Caki2 (cell line): Measurements from ENCODE around the gene PPP2R5E. TPM values are rescaled to one million over a fixed set of nuclear protein-coding genes. Genes with fewer than 3 reads are reported as not detected.

Experiments
- DNase-seq: peaks from one replicate; pipeline ENCODE4 v3.0.0-alpha.2; 2015; ENCODE audit warnings: low read depth
- in situ Hi-C: cut with HindIII; loops from 2 replicates; pipeline ENCODE4 v1.10.0; 2016; ENCODE audit warnings: low sequenced_read_pairs, low pct_unique_long_range_greater_than_20kb, mixed read lengths
- total RNA-seq: library from RNA; depleted of rRNA; stranded (reverse); fragments of >200 nt; shearing (Covaris generic); gene quantifications from 2 replicates; pipeline ENCODE4 v1.2.3, GENCODE V29; 2014; ENCODE audit warnings: low replicate concordance

The PPP2R5E gene
- total RNA-seq, 1 experiment from 2014 or later, result 5.8 TPM

DNA sequence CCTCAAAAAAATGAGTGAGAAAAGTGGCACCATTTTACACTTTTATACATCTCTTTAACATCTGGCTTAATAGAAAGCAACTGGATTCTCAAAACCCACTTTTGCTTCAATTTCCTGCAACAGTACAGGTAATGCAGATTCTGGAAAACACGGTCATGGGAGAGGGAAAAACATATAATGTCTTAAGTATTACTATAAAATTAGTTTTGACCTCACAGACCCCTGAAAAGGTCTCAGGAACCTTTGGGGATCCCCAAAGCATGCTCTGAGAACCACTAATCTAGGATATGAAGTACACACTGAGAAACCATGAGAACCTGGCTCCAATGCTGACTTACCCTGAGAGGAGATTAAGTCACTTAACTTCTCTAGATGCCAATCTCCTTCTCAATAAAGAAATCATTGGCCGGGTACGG lies 64.7 kb downstream of the PPP2R5E start:
- in situ Hi-C loops, result no loop called here
- DNase-seq, result no peak

DNA sequence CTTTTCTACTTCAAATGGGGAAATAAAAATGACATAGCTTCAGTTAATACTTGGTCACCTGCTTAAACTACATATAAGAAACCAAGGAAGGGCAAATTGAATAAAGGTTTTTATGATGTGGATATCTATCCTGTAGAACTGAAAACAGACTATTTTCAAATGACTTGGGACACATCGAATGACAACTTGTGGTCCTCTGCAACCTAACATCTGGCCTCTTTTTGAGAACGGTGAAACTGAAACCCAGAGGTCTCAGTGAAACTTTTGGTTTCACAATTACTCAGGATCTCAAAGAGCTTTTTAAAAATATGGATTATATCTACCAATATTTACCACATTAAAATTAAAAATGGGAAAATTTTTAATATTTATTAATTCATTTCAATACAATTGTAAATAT lies 65.2 kb downstream of the PPP2R5E start:
- no peak for DNase-seq
- in situ Hi-C loops, result no loop called here

DNA sequence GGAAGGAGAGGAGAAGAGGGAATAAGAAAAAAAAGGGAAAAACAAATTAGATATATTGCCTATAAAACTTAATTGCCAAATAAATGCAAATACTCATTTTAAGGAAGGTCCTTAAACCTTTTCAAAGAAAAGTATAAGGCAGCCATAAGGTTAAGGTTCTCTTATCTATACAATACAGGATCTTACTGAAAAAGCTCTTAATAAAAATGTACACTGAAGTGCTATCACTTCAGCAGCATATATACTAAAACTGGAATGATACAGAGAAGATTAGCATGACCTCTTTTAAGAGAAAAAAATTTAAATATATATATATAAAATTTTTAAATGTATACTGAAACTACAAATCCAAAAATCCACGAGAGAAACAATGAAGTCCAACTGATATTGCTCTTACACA lies 65.6 kb downstream of the PPP2R5E start:
- in situ Hi-C loops, result no loop called here

DNA sequence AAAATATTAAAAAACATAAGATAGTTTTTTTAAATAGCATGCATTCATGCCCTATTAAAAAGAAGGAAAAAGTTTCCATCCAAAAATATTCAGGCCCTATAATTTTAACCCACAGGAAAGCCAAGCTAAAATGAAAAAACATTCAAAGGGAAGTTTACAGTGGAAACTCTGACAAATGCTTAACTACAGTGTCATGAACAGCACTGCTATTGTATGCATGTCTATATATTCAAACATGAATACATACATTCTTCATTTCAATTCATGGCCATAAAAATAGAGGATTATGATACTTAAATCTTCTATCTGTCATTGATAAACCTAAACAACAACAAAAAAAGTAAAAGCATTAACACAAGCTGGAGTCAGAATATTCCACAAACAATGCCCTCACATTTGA lies 67.4 kb downstream of the PPP2R5E start:
- DNase-seq, result no peak
- in situ Hi-C loops, result no loop called here

More for the DNA sequence above, 65.6 kb downstream of the PPP2R5E start:
- DNase-seq, result no peak

DNA sequence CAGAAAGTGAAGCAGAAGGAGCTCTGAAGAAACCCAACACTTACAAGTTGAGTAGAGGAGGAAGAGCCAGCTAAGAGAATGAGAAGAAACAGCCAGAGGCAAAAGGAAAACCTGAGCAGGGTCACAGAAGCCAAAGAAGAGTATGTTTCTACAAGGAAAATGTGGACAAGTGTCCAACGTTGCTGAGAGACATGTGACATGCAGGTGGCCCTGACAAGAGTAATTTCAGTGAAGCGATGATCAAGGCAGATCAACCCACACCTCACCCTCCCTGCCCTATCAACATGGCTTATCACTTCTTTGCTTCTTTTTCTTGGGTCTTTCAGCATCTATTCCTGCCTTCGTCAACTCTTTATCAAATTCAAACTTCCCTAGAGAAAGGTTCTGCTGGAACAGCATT lies 68.3 kb downstream of the PPP2R5E start:
- DNase-seq, result no peak
- in situ Hi-C loops, result no loop called here

DNA sequence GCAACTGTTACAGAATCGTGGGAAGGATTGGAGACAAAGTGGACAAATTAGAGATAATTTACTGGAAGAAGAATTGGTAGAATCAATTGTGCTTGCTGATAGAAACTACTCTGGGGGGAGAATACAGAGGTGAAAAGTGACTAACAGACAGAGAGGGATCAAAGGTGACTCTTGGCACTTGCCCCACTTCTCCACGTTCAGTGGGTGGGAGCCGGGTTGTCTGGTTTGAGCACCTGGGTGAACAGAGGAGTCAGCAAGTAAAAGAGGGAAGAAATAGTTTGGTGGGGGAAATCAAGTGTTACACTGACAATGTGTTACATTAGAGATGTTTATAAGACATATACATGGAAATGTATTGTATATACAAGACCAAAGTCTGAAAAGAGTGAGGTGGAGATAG lies 69.1 kb downstream of the PPP2R5E start:
- DNase-seq, result no peak
- in situ Hi-C loops, result no loop called here

DNA sequence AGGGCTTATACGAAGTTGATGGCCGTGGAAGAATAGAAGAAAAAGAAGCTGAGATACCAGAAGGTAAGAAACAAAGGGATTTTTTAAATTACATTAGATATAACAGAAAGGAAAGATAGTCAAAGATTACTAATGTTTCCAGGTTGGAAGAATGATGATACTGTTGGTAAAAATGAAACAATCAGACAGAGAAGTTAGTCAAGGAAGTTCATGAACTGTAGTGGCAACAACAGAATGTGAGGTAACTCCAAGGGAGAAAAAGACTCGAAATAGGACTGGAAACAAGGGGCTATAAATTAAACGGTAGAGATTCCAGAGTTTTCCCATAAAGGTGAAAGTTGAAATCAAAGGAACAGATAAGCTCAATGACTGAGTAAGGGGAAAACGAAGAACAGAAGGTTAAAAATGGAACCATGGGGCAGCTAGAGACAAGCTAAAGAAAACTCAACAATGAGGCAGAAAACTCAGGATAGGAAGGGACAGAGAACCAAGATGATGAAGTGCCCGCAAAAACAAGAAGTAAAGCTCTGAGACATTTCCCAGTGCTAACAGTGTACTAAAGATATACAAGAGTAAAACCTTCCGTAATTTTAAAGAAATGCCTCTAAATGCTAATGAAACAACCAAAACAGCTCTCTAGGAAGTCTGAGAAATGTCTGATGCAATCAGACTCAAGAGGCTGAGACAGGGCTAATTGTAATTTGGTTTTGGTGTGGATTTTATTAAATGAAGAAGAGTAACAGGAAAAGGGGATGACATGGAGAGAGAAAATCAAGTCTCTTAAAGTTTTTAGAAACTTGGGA lies 70.0 kb downstream of the PPP2R5E start:
- in situ Hi-C loops, result no loop called here
- no peak for DNase-seq

DNA sequence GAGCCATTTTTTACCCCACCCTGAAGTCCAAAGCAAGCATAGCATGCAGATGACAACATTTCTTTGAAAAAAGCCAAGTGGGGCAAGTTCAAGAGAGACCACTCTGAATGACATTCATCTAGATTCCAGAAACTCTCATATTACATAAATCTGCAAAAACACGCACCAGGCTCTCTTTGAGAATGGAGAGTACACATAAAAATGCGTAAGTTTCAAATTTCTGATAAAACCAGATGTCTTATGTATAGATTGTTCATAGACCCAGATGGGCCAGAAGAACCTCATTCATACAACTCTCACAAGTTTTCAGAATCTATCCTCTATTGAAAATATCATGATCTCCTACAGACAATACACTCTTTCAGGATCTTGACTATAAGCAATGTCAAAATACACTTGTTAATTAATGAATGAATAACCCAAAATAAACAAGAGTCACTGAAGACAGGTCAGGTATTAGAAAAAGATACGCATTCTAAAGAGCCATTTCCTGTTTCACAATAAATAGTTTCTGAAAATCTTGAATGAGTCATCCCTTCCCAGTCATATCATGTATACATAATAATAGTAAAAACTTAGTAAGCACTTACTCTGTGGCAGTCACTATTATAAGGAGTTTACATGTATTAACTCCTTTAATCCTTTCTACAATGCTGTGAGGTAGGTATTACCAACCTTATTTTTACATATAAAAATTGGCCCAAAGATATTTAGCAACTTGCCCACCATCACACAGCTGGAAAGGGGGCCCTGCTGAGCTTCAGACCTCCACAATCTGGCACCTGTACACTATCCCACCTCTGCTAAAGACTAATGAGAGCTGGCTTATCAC lies 72.0 kb downstream of the PPP2R5E start:
- peak; percentile 31 for DNase-seq
- in situ Hi-C loops, result no loop called here

DNA sequence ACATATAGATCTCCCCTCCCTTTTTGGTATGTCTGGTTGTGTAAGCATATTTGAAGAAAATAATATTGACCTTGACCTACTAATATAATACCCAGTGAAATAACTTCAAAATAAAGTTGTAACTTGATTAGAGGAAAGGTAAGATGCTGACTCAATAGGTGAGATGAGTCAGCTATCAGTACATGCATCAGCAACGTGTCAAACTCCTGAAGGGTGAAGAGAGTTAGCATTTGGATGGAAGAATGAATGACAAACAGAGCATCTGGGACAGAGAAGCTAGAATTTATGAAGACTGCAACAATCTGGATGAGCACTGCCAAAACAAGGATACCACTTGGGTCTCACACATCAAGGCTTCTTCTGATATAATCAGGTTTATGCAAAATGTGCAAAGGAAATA lies 74.9 kb downstream of the PPP2R5E start:
- DNase-seq, result peak; percentile 27
- in situ Hi-C loops, result no loop called here

DNA sequence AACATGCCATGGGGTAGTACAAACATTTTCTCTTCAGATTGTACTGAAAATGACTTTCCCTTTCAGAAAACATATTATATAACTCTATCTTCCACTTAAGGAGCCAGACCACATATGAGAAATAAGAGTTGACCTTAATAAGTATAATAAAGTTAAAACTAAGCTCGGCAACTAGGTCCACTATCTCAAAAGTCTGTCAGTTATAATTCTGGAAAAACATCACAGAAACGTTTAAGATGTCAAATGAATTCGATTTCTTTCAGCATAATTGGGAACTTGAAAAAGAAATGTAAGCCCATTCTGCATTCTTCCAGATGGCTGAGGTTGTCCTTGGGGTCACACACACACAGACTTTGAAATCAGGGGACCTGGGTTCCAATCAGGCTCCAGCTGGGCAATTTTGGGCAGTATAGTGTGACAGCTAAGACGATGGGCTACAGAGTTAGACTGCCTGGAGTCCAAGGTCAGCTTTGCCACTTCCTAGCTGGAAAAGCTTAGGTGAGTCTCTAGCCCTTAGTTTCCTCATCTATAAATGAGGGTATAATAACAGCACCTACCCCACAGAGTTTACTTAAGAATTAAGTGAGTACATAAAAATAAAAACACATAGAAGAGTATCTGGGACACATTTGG lies 75.6 kb downstream of the PPP2R5E start:
- DNase-seq, result no peak
- in situ Hi-C loops, result no loop called here

DNA sequence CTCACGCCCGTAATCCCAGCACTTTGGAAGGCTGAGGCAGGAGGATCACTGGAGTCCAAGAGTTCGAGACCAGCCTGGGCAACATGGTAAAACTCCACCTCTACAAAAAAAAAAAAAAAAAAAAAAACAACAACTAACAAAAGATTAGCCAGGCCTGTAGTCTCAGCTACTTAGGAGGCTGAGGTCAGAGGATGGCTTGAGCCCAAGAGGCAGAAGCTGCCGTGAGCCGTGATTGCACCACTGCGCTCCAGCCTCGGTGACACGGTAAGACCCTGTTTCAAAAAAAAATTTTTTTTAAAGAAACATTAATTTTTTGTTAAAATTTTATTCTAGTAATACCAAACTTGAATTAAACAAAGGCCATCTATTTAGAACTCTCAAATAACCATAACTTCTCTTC lies 77.8 kb downstream of the PPP2R5E start:
- in situ Hi-C loops, result no loop called here
- DNase-seq, result no peak

DNA sequence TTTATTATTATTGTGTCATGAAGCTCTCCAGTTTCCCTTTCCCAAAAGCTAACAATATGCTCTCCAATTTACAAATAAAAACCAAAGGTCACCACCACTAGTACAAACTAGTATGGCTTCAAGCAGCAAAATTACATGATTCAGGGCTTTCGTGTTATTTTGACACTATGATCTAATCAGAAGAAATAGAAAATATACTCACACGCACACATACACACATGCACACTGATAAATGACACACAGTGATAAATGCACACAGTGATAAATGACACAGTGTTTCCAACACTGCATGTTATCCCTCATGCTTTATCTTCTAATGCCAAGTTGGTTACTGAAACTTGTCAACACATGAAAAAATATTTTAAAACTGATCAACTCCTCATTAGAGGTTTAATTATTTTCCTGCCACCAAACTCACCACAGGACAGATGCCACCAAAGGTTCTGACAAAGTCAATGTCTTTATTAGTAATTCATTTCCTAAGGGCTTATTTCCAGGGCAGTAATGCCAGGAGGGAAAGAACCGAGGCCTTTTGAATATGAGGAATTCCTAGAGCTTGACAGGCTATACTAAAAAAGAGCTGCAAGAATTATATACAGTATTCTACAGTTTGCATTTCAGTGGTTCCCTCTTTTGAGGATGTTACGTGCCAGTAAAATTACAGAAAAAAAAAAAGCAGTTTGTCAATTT lies 82.4 kb downstream of the PPP2R5E start:
- DNase-seq, result no peak
- in situ Hi-C loops, result no loop called here

DNA sequence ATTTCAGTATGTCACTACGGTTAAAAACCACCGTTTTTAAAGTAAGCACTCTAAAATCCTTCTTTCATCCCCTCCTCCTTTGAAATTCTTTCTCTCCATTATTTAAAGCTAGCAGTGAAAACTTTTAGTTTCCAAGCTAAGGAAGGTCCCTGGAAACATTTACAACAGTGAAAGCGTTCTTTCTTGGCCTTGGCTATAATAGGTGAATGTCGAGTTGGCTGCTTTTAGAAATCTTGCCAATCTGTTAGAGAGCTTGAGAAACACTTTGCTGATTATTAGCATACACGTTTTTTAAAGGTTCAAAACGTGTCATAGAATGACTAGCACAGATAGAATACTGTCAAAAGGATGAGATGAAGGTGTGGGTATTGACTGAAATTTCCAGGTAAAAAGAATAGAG lies 83.4 kb downstream of the PPP2R5E start:
- in situ Hi-C loops, result no loop called here
- no peak for DNase-seq

DNA sequence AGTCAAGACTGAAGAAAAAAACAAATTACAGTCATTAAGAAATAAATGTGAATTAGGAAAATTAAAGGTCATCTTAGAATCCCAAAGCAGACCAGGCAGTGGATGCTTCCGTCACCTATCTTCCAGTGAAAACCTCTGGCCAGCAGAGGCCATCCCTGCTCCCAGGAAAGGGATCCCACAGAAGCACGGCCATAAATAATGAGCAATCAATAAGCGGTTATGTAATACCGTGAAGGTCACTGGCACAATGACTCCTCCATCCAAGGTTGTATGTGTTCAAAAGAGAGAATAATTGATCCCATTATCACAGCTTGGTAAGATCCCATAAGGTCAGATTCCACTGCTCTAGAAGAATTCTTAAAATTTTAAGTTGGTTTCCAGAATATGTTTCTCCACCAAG lies 85.7 kb downstream of the PPP2R5E start:
- in situ Hi-C loops, result no loop called here
- DNase-seq, result no peak

DNA sequence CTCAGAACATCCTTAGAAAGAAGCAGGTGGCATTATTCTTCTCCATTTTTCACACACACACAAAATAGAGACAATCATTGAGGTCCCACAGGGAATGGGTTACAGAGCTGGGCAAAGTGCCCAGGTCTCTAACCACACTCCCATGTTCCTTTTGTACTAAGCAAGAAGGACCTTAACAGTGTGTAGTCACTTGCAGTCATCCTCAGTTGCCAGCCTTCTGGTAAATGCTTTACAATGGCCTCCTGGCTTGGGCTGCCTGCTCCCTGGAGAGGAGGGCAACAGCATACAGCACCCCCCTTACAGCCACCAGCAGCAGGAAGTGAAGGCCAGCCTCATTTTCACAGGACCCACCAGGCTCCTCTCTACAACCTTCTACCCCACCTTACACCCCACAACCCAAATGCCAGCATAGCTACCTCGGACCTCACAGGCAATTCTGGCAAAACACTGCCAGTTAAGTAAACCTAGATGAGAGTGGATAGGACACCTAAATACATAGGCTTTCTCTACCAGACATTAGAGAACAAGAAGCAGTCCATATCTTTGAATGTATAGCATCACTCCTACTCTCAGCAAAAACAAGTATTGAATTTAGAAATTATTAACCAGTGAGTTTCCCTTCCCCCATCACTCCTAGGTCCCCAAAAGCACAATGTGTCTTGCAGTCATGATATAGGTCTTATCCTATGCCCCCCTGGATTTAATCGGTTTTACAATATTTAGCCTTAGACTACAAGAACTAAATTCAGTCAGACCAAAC lies 88.1 kb downstream of the PPP2R5E start:
- no peak for DNase-seq
- in situ Hi-C loops, result no loop called here

DNA sequence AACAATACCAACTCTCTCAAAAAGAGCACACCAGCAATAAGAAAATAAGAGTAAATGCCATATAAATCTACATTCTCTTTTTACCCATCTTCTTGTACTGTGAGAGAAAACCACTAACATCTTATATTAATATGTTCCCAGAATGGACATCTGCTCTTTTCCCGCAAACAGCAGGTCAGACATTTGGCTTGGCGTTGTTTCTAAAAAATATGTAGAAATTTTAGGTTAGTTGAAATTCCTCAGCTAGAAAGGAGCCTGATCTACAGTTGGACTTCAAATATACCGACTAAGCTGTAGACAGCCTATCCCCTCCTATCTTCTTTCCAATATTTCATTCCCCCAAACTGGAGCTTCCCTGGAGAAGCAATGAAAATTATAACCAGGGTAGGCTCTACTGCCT lies 88.7 kb downstream of the PPP2R5E start:
- in situ Hi-C loops, result no loop called here
- no peak for DNase-seq

DNA sequence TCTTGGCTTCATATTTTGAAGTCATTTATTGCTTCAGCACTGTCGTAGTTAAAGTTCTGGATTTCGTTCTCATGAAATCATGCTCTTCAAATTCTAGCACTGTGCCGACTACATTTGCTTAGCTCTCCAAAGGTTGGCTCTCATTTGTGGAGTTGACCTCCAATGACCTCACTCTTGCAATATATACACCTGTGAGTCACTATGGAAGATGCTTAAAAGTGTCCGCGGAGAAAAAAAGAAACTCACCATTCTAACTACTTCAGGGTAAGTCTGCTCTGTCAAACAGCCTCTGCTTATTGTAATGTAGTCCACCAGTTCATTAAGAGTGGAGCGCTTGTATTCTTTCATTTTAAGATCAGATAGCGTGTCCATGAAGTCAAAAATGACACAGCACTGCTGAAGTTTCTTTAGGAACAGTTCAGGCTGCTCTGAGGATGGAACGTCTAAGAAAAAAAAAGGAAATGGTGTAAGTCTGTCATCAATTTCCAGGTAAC lies 89.7 kb downstream of the PPP2R5E start:
- DNase-seq, result no peak
- in situ Hi-C loops, result no loop called here

DNA sequence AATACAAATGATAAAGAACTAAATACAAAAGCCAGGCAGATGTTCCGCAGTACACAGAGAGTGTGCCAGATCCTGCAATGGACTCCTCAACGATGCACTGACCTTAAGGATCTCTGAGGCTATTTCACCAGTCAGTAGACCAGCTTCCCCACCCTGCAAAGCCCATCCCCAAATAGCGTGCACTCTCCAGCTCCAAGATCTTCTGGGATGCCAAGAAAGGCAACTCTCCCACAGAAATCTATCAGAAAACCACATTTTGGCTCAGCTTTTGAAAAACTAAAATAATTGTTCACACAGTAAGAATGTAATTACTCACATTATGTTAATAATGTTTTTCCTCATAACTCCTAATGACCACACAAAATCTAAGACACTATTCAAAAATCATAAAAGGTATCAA lies 90.4 kb downstream of the PPP2R5E start:
- DNase-seq, result no peak
- in situ Hi-C loops, result no loop called here
